ENCODE measurements around the gene MYZAP. TPM values are rescaled to one million over a fixed set of nuclear protein-coding genes. Genes with fewer than 3 reads are reported as not detected.

MYZAP gene
- total and polyA plus RNA-seq, 2 of the 13 experiments (the other 11 are each of a cell fraction or from before 2014, with no cell fraction given), result not detected

DNA sequence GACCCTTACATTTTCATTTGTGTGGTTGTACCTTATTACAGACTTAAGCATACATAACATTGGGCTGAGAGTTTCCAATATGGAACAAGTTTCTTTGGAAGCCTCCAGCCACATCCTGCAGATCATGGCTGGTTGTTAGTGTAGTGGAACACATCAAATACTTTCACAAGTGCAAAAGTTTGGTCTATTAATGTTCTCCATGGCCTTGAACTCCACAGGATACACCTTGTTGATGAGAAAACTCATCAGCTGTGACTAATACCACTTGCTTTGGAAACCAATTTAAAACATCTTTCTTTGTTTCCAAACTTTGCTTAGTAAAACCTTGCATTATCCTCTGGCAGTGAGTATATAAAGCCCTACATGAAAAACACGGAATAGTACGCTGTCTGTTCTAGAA lies 46.1 kb downstream of the MYZAP start:
- Histone ChIP-seq H3K4me1 (ENCODE audit: insufficient read depth, low read length) (no peaks in the 10 kb centered on the region), H4K20me1 (ENCODE audit: insufficient read depth, low read length) (no peaks in the 10 kb centered on the region), H3K9me3 (ENCODE audit: low read length) (no peaks in the 10 kb centered on the region), H3K27me3 (ENCODE audit: control insufficient read depth in 1 of 2, insufficient read depth in 2 of 2, low read length in 2 of 2) (peaks cover 0 to 15% of the 10 kb centered on the region in 2 experiments; a peak in 3 of 5 replicates), H3K4me3 (replicated peaks in 1 of 3; ENCODE audit: insufficient read depth in 1 of 3, low read depth in 2 of 3, low read length in 3 of 3) (no peak overlapping the region), H3K4me2 (ENCODE audit: low read depth, low read length) (no peak overlapping the region), H3K9ac (ENCODE audit: insufficient read depth, low read depth, low read length) (no peak overlapping the region), H3K36me3 (replicated peaks in 1 of 2; ENCODE audit: control insufficient read depth in 1 of 2, insufficient read depth in 2 of 2, low read length in 2 of 2) (no peaks in the 10 kb centered on the region), H3K27ac (ENCODE audit: extremely low read length, insufficient read depth, low read length) (no peak overlapping the region), H2AFZ (ENCODE audit: low read length) (no peak overlapping the region), H3K79me2 (ENCODE audit: insufficient read depth, low read length) (no peaks in the 10 kb centered on the region)
- ATAC-seq, result no peak
- WGBS (ENCODE audit: low lambda C conversion rate), result 20% methylated on average over 2 of the region's 2 CpGs
- POLR2A ChIA-PET, result no interaction called here
- in situ Hi-C loops (cut with HindIII; ENCODE audit: extremely low pct_ligation_motif_present, low pct_unique_long_range_greater_than_20kb), result no loop called here
- FAIRE-seq, result no peak
- no TSS peak for BruUV-seq (replicated peaks)
- no peak for DNase-seq (ENCODE audit: low spot score)
- CTCF ChIA-PET (ENCODE audit: low intra/inter-chr PET ratio, low total read pairs), result no interaction called here
- intact Hi-C loops (cut with micrococcal nuclease; ENCODE audit: unreplicated experiment), result no loop called here
- TF ChIP-seq RFX5 (IDR thresholded peaks at IDR 0.05; ENCODE audit: low read depth, low read length), result no peak
- no peak for TF ChIP-seq ZSCAN29 (CRISPR knock-in tag; conservative IDR thresholded peaks at IDR 0.05)
- no peak for TF ChIP-seq NR2C2 (CRISPR knock-in tag; IDR thresholded peaks at IDR 0.05; ENCODE audit: borderline replicate concordance)
- TF ChIP-seq, protein P1, sequence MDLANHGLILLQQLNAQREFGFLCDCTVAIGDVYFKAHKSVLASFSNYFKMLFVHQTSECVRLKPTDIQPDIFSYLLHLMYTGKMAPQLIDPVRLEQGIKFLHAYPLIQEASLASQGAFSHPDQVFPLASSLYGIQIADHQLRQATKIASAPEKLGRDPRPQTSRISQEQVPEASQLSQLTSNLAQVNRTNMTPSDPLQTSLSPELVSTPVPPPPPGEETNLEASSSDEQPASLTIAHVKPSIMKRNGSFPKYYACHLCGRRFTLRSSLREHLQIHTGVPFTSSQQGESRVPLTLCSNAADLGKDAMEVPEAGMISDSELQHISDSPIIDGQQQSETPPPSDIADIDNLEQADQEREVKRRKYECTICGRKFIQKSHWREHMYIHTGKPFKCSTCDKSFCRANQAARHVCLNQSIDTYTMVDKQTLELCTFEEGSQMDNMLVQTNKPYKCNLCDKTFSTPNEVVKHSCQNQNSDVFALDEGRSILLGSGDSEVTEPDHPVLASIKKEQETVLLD (CRISPR knock-in tag; IDR thresholded peaks at IDR 0.05; ENCODE audit: low read depth), result no peak
- no peak for TF ChIP-seq ZNF614 (CRISPR knock-in tag; IDR thresholded peaks at IDR 0.05; ENCODE audit: borderline replicate concordance)
- TF ChIP-seq TP53 (CRISPR knock-in tag; conservative IDR thresholded peaks at IDR 0.05), result no peak
- no peak for TF ChIP-seq ZNF367 (CRISPR knock-in tag; IDR thresholded peaks at IDR 0.05; ENCODE audit: borderline replicate concordance)
- TF ChIP-seq LRRFIP1 (CRISPR knock-in tag; conservative IDR thresholded peaks at IDR 0.05), result no peak
- no peak for TF ChIP-seq CBFB (CRISPR knock-in tag; IDR thresholded peaks at IDR 0.05)
- TF ChIP-seq E2F1 (CRISPR knock-in tag; IDR thresholded peaks at IDR 0.05), result no peak
- TF ChIP-seq YY1 (IDR thresholded peaks at IDR 0.05; ENCODE audit: insufficient read depth, insufficient replicate concordance, low read depth, low read length), result no peak
- TF ChIP-seq MIER2 (CRISPR knock-in tag; IDR thresholded peaks at IDR 0.05), result no peak
- TF ChIP-seq HNF1A (IDR thresholded peaks at IDR 0.05; ENCODE audit: low read depth), result no peak
- no peak for TF ChIP-seq HNF1A (CRISPR knock-in tag; IDR thresholded peaks at IDR 0.05; ENCODE audit: borderline replicate concordance)
- no peak for TF ChIP-seq BCL6 (CRISPR knock-in tag; IDR thresholded peaks at IDR 0.05)
- no peak for TF ChIP-seq MYC (CRISPR knock-in tag; IDR thresholded peaks at IDR 0.05; ENCODE audit: borderline replicate concordance)
- TF ChIP-seq RNF2 (conservative IDR thresholded peaks at IDR 0.05; ENCODE audit: low read depth), result no peak
- no peak for TF ChIP-seq HOXD1 (CRISPR knock-in tag; IDR thresholded peaks at IDR 0.05)
